ENCODE data around the gene DPF1. TPM values are rescaled to one million over a fixed set of nuclear protein-coding genes. Genes with fewer than 3 reads are reported as not detected.

Gene DPF1
- total RNA-seq, 2 donors from 2014 or later: 1.8 TPM; not detected in 1

GRCh38 chr19:38221421-38221820 lies 2.6 kb downstream of the DPF1 start:
- Histone ChIP-seq H3K4me1 (replicated peaks) (no peaks in the 10 kb centered on the region), H3K4me3 (no peak overlapping the region), H3K27ac (no peak overlapping the region), H3K27me3 (replicated peaks; ENCODE audit: insufficient read depth) (peaks cover 7% of the 10 kb centered on the region), H3K9me3 (no peaks in the 10 kb centered on the region), H3K36me3 (no peaks in the 10 kb centered on the region)
- 96% methylated on average over 6 of the region's 6 CpGs for WGBS
- intact Hi-C loops (cut with DNase I): loop anchor here (5.0 kb wide), 1 partner anchor 319 kb away; no protein-coding TSS in a partner anchor
- TF ChIP-seq CTCF (IDR thresholded peaks at IDR 0.05): no peak
- no peak for TF ChIP-seq POLR2A (IDR thresholded peaks at IDR 0.05)
- TF ChIP-seq POLR2AphosphoS5 (IDR thresholded peaks at IDR 0.05): no peak
- DNase-seq (ENCODE audit: low spot score): no peak

GRCh38 chr19:38219221-38219620 lies 4.8 kb downstream of the DPF1 start:
- no peak overlapping the region for H3K4me3 ChIP-seq
- DNase-seq (ENCODE audit: low spot score): no peak
- no peak overlapping the region for H3K27ac ChIP-seq
- intact Hi-C loops (cut with DNase I): no loop called here
- no peaks in the 10 kb centered on the region for H3K36me3 ChIP-seq
- H3K27me3 ChIP-seq (replicated peaks; ENCODE audit: insufficient read depth): peaks cover 6% of the 10 kb centered on the region
- WGBS: 91% methylated on average over 10 of the region's 10 CpGs
- no peak for TF ChIP-seq POLR2AphosphoS5 (IDR thresholded peaks at IDR 0.05)
- TF ChIP-seq POLR2A (IDR thresholded peaks at IDR 0.05): no peak
- TF ChIP-seq CTCF (IDR thresholded peaks at IDR 0.05): no peak
- H3K9me3 ChIP-seq: no peaks in the 10 kb centered on the region
- H3K4me1 ChIP-seq (replicated peaks): no peaks in the 10 kb centered on the region

GRCh38 chr19:38218204-38218603 lies 5.8 kb downstream of the DPF1 start:
- no peak for DNase-seq (ENCODE audit: low spot score)

GRCh38 chr19:38216785-38217641 lies 7.0 kb downstream of the DPF1 start:
- H3K9me3 ChIP-seq: no peaks in the 10 kb centered on the region
- no peak for DNase-seq (ENCODE audit: low spot score)

More at GRCh38 chr19:38218204-38218603, 5.8 kb downstream of the DPF1 start:
- intact Hi-C loops (cut with DNase I): no loop called here
- 97% methylated on average over 3 of the region's 3 CpGs for WGBS
- Histone ChIP-seq H3K4me1 (replicated peaks) (no peaks in the 10 kb centered on the region), H3K4me3 (no peak overlapping the region), H3K36me3 (no peaks in the 10 kb centered on the region), H3K27ac (no peak overlapping the region), H3K27me3 (replicated peaks; ENCODE audit: insufficient read depth) (peaks cover 9% of the 10 kb centered on the region), H3K9me3 (no peaks in the 10 kb centered on the region)
- TF ChIP-seq CTCF (IDR thresholded peaks at IDR 0.05) (no peak), POLR2AphosphoS5 (IDR thresholded peaks at IDR 0.05) (no peak), POLR2A (IDR thresholded peaks at IDR 0.05) (no peak)

More at GRCh38 chr19:38216785-38217641, 7.0 kb downstream of the DPF1 start:
- intact Hi-C loops (cut with DNase I): no loop called here
- peaks cover 2% of the 10 kb centered on the region for H3K27me3 ChIP-seq (replicated peaks; ENCODE audit: insufficient read depth)
- WGBS: 32% methylated on average over 26 of the region's 26 CpGs
- no peaks in the 10 kb centered on the region for H3K36me3 ChIP-seq
- H3K27ac ChIP-seq: no peak overlapping the region
- TF ChIP-seq POLR2AphosphoS5 (IDR thresholded peaks at IDR 0.05) (no peak), CTCF (IDR thresholded peaks at IDR 0.05) (no peak), POLR2A (IDR thresholded peaks at IDR 0.05) (no peak)
- no peak overlapping the region for H3K4me3 ChIP-seq
- H3K4me1 ChIP-seq (replicated peaks): no peaks in the 10 kb centered on the region
